A204.1 (cell line): ENCODE results near the gene SBF1.
"Not testable (repeated sequence)": the region's sequence is repeated elsewhere in the genome, so short reads cannot be mapped to it uniquely, and the experiment has no call there.

Experiments used
- FAIRE-seq: peaks from 2 replicates; lab custom pipeline; 2012; peaks lifted over from hg19 to GRCh38; lab: Jason Lieb, UNC

SBF1 gene

DNA sequence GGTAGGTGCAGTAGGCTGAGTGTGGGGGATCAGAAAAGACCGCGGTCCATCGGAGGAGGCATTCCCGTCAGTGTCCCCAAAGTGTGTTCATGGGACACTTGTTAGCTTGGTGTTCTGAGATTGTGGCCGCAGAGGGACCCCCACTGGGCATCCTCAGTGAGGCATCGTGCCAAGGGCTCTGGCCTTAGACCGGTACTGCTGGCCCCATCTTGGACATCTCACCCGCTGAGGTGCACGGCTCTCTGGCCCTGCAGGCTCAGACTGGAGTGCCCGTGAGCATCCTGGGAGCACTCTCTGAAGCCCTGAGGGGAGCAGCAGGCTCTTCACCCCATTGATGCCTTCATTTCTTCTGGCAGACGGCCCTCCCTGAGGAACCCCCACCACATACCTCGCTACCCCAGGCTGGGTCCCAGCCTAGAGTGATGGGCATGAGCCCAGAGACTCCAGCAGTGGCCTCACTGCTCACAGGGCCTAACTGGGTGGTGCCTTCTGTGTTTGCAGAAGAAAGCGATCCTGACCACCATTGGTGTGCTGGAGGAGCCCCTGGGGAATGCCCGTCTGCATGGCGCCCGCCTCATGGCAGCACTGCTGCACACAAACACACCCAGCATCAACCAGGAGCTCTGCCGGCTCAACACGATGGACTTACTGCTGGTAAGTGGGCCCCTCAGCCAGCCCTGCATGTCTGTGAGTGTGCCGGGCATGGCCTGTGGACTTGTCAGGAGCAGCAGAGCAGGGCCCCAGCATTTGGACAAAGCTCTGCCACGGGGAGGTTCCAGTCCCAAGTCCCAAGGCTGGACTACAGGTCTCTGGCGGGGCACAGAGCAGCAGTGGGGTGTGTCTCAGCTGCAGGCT lies 51.6 kb downstream of the SBF1 start:
- FAIRE-seq = no peak

DNA sequence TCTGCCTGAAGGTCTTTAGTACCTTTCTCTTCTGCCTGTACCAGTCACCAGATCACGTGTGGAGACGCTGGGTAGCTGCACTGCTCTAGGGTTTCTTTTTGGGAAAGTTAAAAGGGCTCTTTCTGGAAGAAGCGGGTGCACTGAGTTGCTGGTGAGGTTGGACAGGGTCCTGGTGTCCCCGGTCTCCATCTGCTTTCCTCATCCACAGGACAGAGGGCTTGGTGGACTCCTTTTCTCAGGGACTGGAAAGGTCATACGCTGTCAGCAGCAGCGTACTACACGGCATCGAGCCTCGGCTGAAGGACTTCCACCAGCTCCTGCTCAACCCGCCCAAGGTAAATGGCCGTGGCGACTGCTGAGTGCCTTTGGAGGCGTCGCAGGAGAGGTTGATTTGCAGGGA lies 52.8 kb downstream of the SBF1 start:
- FAIRE-seq = no peak

DNA sequence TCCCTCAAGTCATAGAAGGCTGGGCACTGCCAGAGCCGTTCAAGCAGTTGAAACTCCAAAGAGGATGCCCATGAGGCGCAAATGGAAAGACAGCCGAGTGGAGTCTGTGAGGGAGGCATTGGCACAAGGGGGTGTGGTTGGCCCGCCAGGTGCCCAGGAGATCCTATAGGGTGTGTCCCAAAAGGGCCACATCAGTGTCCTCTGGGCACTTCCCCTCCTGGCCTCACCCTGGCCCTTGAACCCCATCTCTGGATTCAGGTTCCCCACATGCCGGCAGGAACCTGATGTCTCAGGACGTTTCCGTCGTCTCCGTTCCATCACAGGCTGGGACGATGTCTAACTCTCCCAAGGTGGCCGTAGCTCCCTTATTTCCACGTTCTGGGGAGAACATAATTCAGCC lies 54.3 kb downstream of the SBF1 start:
- no peak for FAIRE-seq

DNA sequence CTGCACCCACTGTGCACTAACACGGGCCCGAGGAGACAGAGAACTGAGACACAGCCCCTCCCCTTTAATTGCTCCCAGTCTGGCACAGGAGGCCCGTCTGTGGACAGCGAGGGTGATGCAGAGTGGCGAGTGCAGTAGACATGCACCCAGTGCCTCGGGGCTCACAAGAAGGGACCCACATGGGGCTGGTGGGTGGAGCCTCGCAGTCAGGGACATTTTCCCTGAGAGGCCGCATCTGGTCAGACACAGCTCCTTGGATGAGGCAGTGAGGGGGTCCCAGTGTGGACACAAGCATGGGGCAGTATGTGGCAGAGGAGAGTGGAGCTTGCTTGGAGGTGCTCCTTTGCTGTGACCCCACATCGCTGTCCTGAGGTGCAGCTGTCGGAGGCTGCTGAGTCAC lies 54.8 kb downstream of the SBF1 start:
- FAIRE-seq = no peak

DNA sequence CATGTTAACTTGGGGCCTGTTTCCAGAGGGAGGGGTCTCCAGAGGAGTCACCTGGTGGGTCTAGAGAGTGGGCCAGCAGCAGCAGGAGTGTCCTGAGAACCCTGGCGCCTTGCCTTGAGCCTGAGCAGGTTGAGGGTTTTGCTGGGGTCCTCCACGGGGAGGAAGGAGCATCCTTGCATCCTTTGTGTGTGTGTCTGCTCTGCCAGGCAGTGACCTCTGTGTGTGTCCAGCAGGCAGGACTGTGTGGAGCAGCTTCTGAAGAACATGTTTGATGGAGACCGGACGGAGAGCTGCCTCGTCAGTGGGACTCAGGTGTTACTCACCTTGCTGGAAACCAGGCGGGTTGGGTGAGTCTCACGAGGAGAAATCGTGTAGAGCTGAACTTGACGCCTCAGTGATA lies 55.7 kb downstream of the SBF1 start:
- no peak for FAIRE-seq

DNA sequence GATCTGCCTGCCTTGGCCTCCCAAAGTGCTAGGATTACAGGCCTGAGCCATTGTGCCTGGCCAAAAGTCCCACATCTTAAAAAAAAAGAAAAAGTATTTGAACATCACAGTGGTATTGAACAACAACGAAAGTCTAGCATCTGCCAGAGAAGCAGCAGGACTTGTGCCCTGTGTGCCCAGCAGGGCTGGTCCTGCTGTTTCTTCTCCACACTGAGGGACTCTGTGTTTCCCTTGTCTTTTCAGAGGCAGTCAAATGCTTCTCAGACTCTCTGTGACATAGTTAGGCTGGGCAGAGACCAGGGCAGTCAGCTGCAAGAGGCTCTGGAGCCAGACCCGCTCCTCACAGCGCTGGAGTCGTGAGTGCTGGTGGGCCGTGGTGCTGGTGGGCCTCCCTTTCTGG lies 56.2 kb downstream of the SBF1 start:
- FAIRE-seq = no peak

DNA sequence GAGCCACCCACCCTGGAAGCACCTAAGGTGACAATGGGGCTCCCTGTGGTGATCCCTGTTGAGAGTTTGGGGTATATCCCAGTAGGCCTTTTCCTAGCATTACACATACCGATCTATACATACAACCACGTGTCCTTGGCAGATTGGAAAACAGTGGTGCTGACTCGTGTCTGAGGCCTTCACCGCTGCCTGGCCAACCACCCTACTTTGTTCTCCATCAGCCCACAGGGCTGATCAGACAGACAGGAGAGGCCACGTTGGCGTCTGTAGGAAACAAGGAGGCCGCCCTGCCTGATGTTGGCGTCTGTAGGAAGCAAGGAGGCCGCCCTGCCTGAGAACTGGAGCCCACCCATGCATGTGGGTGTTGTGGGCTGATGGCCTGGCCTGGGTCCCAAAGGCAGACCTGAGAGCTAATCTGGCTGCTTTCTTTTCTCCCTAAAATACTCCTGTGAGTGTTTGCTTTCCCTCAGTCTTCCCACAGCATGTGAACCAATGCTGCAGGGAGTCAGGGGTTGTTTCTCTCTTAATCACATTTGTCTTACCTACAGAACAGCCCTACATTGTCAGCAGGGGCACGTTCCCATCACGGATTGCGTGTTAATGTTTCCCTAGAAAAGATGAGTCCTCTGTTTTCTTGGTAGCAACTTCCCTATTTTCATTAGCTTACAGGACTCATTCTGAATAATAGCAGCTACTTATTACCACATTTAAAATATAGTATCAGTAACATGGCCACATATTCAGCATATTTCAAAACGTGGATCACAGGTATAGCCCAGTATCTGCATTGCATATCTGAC lies 57.2 kb downstream of the SBF1 start:
- no peak for FAIRE-seq

DNA sequence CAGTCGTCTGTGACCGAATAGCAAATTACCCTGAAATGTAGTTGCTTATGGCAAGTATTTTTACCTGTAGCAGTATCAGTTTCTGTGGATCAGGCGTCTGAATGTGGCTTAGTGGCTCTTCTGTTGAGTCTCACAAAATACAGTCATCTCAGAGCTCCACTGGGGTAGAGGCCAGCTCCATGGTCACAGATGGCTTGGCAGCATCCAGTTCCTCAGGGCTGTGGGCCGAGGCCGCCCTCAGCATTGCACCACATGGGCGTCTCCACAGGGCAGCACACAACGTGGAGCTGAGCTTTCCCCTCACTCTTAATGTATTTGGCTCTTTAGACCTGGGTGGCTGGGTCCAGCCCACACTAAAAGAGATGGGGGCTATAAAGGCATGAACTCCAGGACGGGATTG lies 57.8 kb downstream of the SBF1 start:
- FAIRE-seq = no peak

DNA sequence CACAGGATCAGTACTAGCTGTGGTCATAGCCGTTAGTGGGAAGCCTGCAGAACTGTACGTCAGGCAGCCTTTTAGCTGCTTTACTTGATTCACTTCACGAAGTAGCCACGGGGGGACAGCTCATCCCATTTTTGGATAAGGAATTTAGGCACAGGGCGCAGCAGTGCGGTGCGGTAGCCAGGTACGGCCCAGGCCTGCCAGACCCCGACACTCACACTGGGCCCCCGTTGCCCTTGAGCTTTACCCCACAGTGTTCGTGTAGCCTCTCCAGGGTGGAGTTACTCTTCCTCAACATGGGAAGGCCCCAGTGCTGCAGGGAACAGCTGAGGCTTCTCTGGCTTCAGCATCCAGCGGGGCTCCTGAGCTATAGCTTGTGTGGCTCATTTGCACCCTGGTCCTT lies 59.4 kb downstream of the SBF1 start:
- FAIRE-seq = no peak

DNA sequence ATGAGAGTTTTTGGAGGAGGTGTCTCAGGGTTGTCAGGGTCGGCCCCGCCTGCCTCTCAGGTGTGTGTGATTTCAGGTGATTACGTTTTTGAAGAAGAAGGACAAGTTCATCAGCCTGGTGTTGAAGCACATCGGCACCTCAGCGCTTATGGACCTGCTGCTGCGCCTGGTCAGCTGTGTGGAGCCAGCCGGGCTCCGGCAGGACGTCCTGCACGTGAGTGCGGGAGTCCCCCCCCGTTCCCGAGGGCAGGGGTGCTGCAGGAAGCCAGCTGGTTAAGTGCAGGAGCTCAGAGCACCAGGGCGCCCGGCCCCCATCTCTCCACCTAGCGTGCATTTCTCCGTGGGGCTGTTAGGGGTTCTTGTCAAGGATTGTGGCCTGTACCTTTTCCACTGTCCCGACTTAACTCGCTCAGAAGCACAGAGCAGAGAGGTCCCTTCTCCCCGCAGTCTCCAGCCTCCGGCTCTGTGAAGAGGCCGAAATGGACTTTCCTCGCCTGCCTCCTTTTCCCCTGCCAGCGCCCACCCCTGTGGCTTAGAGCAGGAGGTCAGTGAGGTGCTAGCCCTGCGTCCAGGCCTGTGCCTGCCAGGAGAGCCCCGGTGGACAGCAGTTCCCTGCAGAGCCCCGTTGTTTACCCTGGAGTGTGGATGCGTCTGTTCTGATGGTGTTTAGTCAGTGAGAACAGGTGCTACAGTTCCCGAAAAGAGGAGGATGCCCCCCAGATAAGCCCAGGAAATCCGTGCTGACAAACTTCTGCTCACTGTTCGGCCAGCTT lies 60.2 kb downstream of the SBF1 start:
- no peak for FAIRE-seq

DNA sequence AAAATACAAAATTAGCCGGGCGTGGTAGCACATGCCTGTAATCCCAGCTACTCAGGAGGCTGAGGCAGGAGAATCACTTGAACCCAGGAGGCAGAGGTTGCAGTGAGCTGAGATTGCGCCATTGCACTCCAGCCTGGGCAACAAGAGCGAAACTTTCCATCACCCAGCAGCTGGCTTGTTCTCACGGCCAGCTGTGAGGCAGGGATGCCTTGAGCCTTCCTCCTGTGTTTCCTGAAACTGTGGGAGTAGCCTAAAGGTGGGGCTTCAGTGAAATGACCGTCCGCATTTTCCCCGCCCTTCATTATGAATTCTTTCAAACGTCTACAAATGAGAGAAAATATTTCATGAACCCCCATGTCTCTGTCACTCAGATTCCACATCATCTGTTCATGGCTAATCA lies 65.9 kb downstream of the SBF1 start:
- not testable (repeated sequence) for FAIRE-seq

DNA sequence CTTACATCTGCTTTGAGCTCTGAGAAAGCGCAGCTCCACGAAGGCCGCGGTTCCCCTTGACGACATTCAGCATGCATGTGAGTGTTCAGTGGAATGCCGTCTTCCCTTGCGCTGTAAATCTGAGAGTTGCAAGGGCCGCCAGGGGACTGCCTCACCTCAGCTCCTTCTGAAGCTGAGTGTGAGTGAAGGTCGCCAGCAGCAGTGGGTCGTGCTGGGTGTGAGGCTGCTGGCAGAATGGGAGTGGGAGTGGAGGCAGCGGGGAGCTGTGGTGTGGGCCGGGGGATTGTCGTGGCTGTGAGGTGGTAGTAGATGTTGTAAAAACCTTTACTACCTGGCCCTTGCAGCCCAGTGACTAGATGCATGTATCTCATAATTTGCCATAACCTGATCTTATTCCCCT lies 66.5 kb downstream of the SBF1 start:
- no peak for FAIRE-seq

DNA sequence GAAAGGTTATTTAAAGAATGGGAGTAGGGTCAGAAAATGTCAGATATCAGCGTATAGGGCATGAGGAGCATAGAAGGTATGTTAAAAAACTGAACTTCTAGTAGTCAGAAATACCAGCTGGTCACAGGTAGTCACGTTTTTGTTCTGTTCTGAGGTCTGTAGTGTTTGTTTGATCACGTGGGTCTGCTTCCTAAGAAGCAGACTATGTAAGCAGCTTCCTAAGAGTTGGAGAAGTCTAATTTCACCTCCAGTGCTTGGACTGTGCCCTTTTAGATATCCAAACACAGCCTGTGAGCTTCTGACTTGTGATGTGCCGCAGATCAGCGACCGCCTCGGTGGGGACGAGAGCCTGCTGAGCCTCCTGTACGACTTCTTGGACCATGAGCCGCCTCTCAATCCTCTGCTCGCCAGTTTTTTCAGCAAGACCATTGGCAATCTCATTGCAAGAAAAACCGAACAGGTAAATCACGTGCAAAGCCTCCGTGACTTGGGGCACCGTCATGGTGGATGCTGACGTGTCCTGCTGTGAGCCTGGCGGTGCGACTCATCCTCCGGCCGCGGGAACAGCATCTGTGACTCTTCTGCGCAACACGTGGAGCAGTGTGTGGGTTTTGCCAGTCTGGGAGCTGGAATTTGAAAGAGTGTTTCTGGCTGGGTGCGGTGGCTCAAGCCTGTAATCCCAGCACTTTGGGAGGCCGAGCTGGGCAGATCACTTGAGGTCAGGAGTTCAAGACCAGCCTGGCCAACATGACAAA lies 68.2 kb downstream of the SBF1 start:
- FAIRE-seq = no peak

DNA sequence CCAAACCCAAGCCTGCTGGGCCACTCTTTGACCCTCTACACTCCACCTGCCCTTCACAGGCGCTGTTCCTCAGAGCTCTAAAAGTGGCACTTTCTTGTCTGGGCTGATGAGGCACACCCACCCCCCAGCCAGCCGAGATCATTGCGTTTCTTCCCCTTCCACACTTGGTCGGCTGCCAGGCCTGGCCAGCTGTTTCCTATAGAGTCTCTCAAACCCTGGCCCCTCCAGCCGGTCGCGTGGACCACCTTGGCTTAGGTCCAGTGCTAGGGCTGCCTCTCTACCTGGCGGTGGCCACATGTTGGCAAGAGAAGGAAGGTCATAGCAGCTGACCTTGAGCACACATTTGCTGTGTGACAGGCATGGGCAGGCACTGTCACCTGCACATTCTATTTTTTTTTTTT lies 71.1 kb downstream of the SBF1 start:
- FAIRE-seq = no peak

DNA sequence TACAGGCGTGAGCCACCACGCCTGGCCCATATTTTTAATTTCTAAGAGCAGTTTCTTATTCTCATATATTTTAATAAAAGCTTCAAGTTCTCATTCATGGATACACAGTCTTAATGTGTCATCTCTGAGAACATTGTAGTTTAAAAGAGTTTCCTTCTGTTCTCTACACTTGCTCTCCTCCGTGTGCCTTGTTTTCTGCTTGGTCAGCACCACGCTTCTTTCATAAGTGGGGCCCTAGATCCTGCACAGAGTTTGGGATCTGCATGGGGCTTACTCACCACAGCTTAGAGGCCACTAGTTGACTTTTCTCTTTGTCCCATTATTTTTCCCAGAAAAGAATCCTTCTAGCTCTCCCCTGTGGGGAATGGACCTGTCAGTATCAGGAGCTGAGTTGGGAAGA lies 72.9 kb downstream of the SBF1 start:
- FAIRE-seq = no peak

DNA sequence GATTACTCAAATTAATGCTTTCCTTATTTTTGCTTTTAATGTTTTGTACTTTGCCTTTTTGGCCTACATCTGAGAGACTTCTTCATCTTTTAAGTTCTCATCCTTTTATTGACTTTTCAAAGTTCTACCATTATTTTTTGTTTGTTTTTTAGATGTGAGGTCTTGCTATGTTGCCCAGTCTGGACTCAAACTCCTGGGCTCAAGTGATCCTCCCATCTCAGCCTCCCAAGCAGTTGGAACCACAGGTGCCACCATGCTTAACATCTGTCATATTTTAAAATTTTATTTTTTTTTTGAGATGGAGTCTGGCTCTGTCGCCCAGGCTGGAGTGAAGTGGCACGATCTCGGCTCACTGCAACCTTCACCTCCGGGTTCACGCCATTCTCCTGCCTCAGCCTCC lies 73.9 kb downstream of the SBF1 start:
- no peak for FAIRE-seq

DNA sequence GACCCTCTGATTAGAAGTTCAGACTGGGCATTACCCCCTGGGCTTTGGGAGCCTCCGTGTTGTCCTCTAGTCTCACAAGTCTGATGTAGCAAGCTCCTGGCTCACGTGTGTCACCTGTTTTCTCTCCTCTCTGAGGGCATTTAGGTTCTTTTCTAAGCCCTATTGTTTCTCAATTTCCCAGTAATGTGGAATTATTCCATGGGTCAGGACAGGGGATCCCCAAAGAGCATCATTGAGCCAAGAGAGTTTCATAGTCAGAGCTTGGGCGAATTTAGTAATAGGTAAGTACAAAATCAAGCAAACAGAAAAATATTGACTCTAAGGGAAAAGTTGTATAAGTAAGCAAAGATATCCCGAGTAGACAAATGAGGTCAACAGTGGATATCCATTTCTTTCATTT lies 74.4 kb downstream of the SBF1 start:
- no peak for FAIRE-seq

DNA sequence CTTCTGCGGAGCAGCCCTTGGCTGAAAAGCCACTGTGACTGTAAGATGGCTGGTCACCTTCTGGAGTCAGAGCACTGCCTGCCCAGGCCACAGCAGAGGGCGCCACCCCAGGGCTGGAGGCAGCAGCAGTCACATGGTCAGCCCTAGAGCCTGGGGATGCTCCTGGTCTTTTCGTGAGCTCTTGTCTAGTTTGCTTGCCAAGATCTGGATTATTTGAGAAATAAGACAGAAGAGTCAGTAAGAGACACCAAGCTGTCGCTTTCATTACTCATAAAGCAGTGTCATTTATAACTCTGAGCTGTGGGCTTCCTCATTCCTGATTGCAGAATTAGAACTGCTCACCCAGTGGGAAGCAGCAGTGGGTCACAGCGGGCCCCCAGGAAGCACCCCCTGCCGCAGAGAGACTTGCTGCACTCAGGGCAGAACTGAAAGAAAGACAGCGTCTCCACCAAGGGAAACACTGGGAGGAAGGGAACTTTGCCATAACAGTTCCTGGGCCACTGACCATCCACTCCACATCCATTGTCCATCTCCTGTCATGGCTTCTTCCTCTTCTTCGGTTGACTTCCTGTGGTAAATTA lies 75.0 kb downstream of the SBF1 start:
- no peak for FAIRE-seq

DNA sequence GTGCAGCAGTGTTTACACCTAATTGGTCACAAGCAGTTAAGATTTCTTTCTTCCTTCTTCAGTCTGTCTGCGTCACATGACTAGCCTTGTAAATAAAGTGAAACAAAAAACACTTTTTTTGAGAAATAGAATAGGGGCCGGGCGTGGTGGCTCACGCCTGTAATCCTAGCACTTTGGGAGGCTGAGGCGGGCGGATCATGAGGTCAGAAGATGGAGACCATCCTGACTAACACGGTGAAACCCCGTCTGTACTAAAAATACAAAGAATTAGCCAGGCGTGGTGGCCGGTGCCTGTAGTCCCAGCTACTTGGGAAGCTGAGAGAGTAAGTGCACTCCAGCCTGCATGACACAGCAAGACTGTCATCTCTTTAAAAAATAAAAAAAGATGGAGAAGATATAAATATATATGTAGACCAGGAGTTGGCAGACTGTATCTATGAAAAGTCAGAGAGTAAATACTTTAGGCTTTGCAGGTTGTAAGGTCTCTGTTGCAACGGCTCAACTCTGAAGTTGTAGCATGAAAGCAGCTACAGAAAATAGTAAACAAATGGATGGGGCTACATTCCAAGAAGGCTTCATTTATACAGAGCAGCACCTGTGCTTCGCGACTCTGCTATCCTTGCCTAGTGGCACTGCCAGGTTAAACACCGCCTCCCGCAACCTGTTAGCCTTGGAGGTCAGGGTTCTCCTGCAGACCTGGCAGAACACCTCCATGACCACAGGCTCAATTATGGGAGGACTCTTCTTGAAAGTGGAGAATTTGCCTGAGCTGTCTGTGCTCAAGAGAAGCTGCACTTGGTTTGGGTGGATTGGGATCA lies 75.8 kb downstream of the SBF1 start:
- FAIRE-seq = no peak

DNA sequence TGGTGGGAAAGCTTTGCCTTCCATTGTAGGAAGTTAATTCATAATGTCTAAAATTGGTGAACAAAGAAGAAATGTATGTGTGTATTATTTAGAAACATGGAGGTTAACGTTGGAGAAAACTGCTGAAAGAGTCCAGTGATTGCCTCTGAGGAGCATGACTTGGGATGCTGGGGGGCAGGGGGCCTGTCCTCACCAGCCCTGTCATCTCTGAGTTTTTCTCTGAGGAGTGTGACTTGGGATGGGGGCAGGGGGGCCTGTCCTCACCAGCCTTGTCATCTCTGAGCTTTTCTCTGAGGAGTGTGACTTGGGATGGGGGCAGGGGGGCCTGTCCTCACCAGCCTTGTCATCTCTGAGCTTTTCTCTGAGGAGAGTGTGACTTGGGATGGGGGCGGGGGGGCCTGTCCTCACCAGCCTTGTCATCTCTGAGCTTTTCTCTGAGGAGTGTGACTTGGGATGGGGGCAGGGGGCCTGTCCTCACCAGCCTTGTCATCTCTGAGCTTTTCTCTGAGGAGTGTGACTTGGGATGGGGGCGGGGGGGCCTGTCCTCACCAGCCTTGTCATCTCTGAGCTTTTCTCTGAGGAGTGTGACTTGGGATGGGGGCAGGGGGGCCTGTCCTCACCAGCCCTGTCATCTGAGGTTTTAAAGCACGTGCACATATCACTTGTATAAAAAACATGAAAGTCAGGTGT lies 77.3 kb downstream of the SBF1 start:
- FAIRE-seq = not testable (repeated sequence)
